Measurements from ENCODE around the gene ABCA13.

The ABCA13 gene

GRCh38 chr7:48414011-48414732 lies 242.9 kb downstream of the ABCA13 start:
- Histone ChIP-seq H3K4me3 (ENCODE audit: low read length) (no peak overlapping the region), H3F3A (ENCODE audit: control insufficient read depth, insufficient read depth) (no peaks in the 10 kb centered on the region), H3K27me3 (ENCODE audit: control insufficient read depth, low read length) (no peaks in the 10 kb centered on the region), H3K9me2 (replicated peaks; ENCODE audit: control insufficient read depth, low read length) (no peaks in the 10 kb centered on the region), H3K36me3 (ENCODE audit: control insufficient read depth, low read length) (no peaks in the 10 kb centered on the region), H4K20me1 (ENCODE audit: control insufficient read depth, insufficient read depth, low read depth, low read length) (no peaks in the 10 kb centered on the region), H3K27ac (ENCODE audit: low read depth, low read length) (no peak overlapping the region), H3K79me2 (ENCODE audit: control insufficient read depth, low read length) (no peaks in the 10 kb centered on the region), H3K9me3 (ENCODE audit: control insufficient read depth, insufficient read depth, low read length) (no peaks in the 10 kb centered on the region), H3K4me2 (ENCODE audit: low read length) (no peak overlapping the region), H3K4me1 (ENCODE audit: control insufficient read depth, low read length) (no peaks in the 10 kb centered on the region)
- TF ChIP-seq CTCF (IDR thresholded peaks at IDR 0.05; ENCODE audit: low read depth, low read length, poor library complexity, severe bottlenecking) (no peak), EZH2phosphoT487 (IDR thresholded peaks at IDR 0.05; ENCODE audit: borderline replicate concordance, low read length) (no peak)

GRCh38 chr7:48416327-48416908 lies 245.2 kb downstream of the ABCA13 start:
- no peaks in the 10 kb centered on the region for H4K20me1 ChIP-seq (ENCODE audit: control insufficient read depth, insufficient read depth, low read depth, low read length)
- no peak overlapping the region for H3K4me3 ChIP-seq (ENCODE audit: low read length)
- no peak for TF ChIP-seq CTCF (IDR thresholded peaks at IDR 0.05; ENCODE audit: low read depth, low read length, poor library complexity, severe bottlenecking)
- no peak for TF ChIP-seq EZH2phosphoT487 (IDR thresholded peaks at IDR 0.05; ENCODE audit: borderline replicate concordance, low read length)
- H3K27ac ChIP-seq (ENCODE audit: low read depth, low read length), result no peak overlapping the region
- no peaks in the 10 kb centered on the region for H3K79me2 ChIP-seq (ENCODE audit: control insufficient read depth, low read length)
- no peaks in the 10 kb centered on the region for H3K36me3 ChIP-seq (ENCODE audit: control insufficient read depth, low read length)
- H3K27me3 ChIP-seq (ENCODE audit: control insufficient read depth, low read length), result no peaks in the 10 kb centered on the region
- H3F3A ChIP-seq (ENCODE audit: control insufficient read depth, insufficient read depth), result no peaks in the 10 kb centered on the region
- no peaks in the 10 kb centered on the region for H3K9me3 ChIP-seq (ENCODE audit: control insufficient read depth, insufficient read depth, low read length)
- no peaks in the 10 kb centered on the region for H3K9me2 ChIP-seq (replicated peaks; ENCODE audit: control insufficient read depth, low read length)
- no peaks in the 10 kb centered on the region for H3K4me1 ChIP-seq (ENCODE audit: control insufficient read depth, low read length)
- no peak overlapping the region for H3K4me2 ChIP-seq (ENCODE audit: low read length)

- H3K4me2 ChIP-seq (ENCODE audit: low read length), result no peak overlapping the region
- H3K4me1 ChIP-seq (ENCODE audit: control insufficient read depth, low read length), result no peaks in the 10 kb centered on the region
- H3K9me3 ChIP-seq (ENCODE audit: control insufficient read depth, insufficient read depth, low read length), result no peaks in the 10 kb centered on the region
- no peak overlapping the region for H3K27ac ChIP-seq (ENCODE audit: low read depth, low read length)
- no peaks in the 10 kb centered on the region for H3K27me3 ChIP-seq (ENCODE audit: control insufficient read depth, low read length)
- TF ChIP-seq EZH2phosphoT487 (IDR thresholded peaks at IDR 0.05; ENCODE audit: borderline replicate concordance, low read length) (no peak), CTCF (IDR thresholded peaks at IDR 0.05; ENCODE audit: low read depth, low read length, poor library complexity, severe bottlenecking) (no peak)
- H3K79me2 ChIP-seq (ENCODE audit: control insufficient read depth, low read length), result no peaks in the 10 kb centered on the region
- H3K4me3 ChIP-seq (ENCODE audit: low read length), result no peak overlapping the region
- no peaks in the 10 kb centered on the region for H3K36me3 ChIP-seq (ENCODE audit: control insufficient read depth, low read length)
- no peaks in the 10 kb centered on the region for H4K20me1 ChIP-seq (ENCODE audit: control insufficient read depth, insufficient read depth, low read depth, low read length)
- H3K9me2 ChIP-seq (replicated peaks; ENCODE audit: control insufficient read depth, low read length), result no peaks in the 10 kb centered on the region
- H3F3A ChIP-seq (ENCODE audit: control insufficient read depth, insufficient read depth), result no peaks in the 10 kb centered on the region
Observed at GRCh38 chr7:48419401-48419800, 248.1 kb downstream of the ABCA13 start.

Data from DOHH2 (cell line).